GM23248 (cell line): ENCODE results near the gene SMOC2. TPM values are rescaled to one million over a fixed set of nuclear protein-coding genes. Genes with fewer than 3 reads are reported as not detected.

Experiments
- DNase-seq: peaks from one replicate; pipeline ENCODE4 v3.0.0-alpha.2; 2015
- H2AFZ ChIP-seq: fragments of 200-600 bp; sonication (generic); 2 replicates; pipeline ENCODE4 v1.6.1; 2016; ENCODE audit warnings: antibody characterized with exemption
- H3F3A ChIP-seq: fragments of 200-600 bp; sonication (generic); 2 replicates; pipeline ENCODE4 v1.6.1; 2016; ENCODE audit warnings: mild to moderate bottlenecking, antibody characterized with exemption, mixed run types; ENCODE audit not compliant: insufficient read depth
- H3K27ac ChIP-seq: fragments of 200-600 bp; sonication (generic); 2 replicates; pipeline ENCODE4 v1.5.1; 2016; ENCODE audit warnings: mild to moderate bottlenecking
- H3K27me3 ChIP-seq: fragments of 200-600 bp; sonication (generic); replicated peaks from 2 replicates; pipeline ENCODE4 v1.6.1; 2016; ENCODE audit warnings: mild to moderate bottlenecking; ENCODE audit not compliant: insufficient read depth
- H3K36me3 ChIP-seq: fragments of 200-600 bp; sonication (generic); 2 replicates; pipeline ENCODE4 v1.6.1; 2016; ENCODE audit warnings: low read depth, mild to moderate bottlenecking
- H3K4me1 ChIP-seq: fragments of 200-600 bp; sonication (generic); 2 replicates; pipeline ENCODE4 v1.6.1; 2016; ENCODE audit warnings: mild to moderate bottlenecking; ENCODE audit not compliant: insufficient read depth
- H3K4me2 ChIP-seq: fragments of 200-600 bp; sonication (generic); one replicate; pipeline ENCODE4 v1.6.1; 2016; ENCODE audit warnings: mild to moderate bottlenecking; ENCODE audit not compliant: unreplicated experiment
- H3K4me3 ChIP-seq: fragments of 200-600 bp; sonication (generic); 2 replicates; pipeline ENCODE4 v1.5.1; 2016; ENCODE audit warnings: mild to moderate bottlenecking
- H3K79me2 ChIP-seq: fragments of 200-600 bp; sonication (generic); 2 replicates; pipeline ENCODE4 v1.6.1; 2016; ENCODE audit warnings: mild to moderate bottlenecking; ENCODE audit not compliant: insufficient read depth
- H3K9ac ChIP-seq: fragments of 200-600 bp; sonication (generic); 2 replicates; pipeline ENCODE4 v1.6.1; 2016; ENCODE audit warnings: mild to moderate bottlenecking
- H3K9me2 ChIP-seq: fragments of 200-600 bp; sonication (generic); 2 replicates; pipeline ENCODE4 v1.6.1; 2016; ENCODE audit warnings: mixed run types, mild to moderate bottlenecking, moderate library complexity; ENCODE audit not compliant: insufficient read depth
- H3K9me3 ChIP-seq: fragments of 200-600 bp; sonication (generic); one replicate; pipeline ENCODE4 v1.6.1; 2017; ENCODE audit warnings: low read depth
- H4K20me1 ChIP-seq: fragments of 200-600 bp; sonication (generic); 2 replicates; pipeline ENCODE4 v1.6.0; 2016; ENCODE audit not compliant: insufficient read depth
- EZH2 ChIP-seq: fragments of 200-600 bp; sonication (generic); IDR thresholded peaks from 2 replicates; pipeline ENCODE4 v1.6.1; 2018; ENCODE audit warnings: antibody characterized with exemption, mild to moderate bottlenecking; ENCODE audit not compliant: insufficient read depth, poor library complexity, severe bottlenecking
- EZH2phosphoT487 ChIP-seq: fragments of 200-600 bp; sonication (generic); IDR thresholded peaks from 2 replicates; pipeline ENCODE4 v1.6.1; 2018; ENCODE audit warnings: antibody characterized with exemption, moderate library complexity, mild to moderate bottlenecking, low read depth; ENCODE audit not compliant: insufficient read depth
- WGBS, 2 experiments: methylation state at CpG; one replicate each; pipeline ENCODE4 v1.1.6; 2015 to 2017; ENCODE audit warnings: low lambda C conversion rate in 2 of 2, low coverage in 1 of 2; ENCODE audit errors: missing lambda C conversion rate in 2 of 2; 5-methylcytosine and 5-hydroxymethylcytosine counted together
- in situ Hi-C: fragments of 300-500 bp; cut with MboI; formaldehyde crosslinking; loops from 2 replicates; pipeline ENCODE4 v1.15.0; 2020
- polyA plus RNA-seq: library from polyadenylated mRNA; unstranded; fragments of >200 nt; fragmentation: Nextera tagmentation; extraction: Ambion mirVana; gene quantifications from 2 replicates; pipeline ENCODE4 v1.2.1, GENCODE V29; 2016
- total RNA-seq: library from RNA; depleted of rRNA; stranded (reverse); fragments of >200 nt; shearing (Covaris generic); gene quantifications from 2 replicates; pipeline ENCODE4 v1.2.3, GENCODE V29; 2014

Gene SMOC2
- total and polyA plus RNA-seq, 2 experiments from 2014 or later: not detected

- DNase-seq: no peak
- Histone ChIP-seq H3K4me1 (no peaks in the 10 kb centered on the region), H3F3A (no peaks in the 10 kb centered on the region), H3K9ac (no peak overlapping the region), H3K4me2 (no peak overlapping the region), H3K27ac (no peak overlapping the region), H3K9me3 (no peaks in the 10 kb centered on the region), H3K36me3 (no peaks in the 10 kb centered on the region), H3K4me3 (no peak overlapping the region), H4K20me1 (no peaks in the 10 kb centered on the region), H2AFZ (no peak overlapping the region), H3K27me3 (no peaks in the 10 kb centered on the region), H3K9me2 (no peaks in the 10 kb centered on the region), H3K79me2 (no peaks in the 10 kb centered on the region)
- in situ Hi-C loops: no loop called here
- WGBS, 2 experiments: 65 to 69% methylated on average over 14 of the region's 14 CpGs
- no peak for TF ChIP-seq EZH2phosphoT487
- TF ChIP-seq EZH2: no peak
Observed at GRCh38 chr6:168500519-168500918, 59.5 kb downstream of the SMOC2 start.

GRCh38 chr6:168501561-168501960, 60.6 kb downstream of the SMOC2 start:
- no peak for TF ChIP-seq EZH2
- no peak for TF ChIP-seq EZH2phosphoT487
- Histone ChIP-seq H3K27me3 (no peaks in the 10 kb centered on the region), H3K9me3 (no peaks in the 10 kb centered on the region), H3K4me3 (no peak overlapping the region), H3K27ac (no peak overlapping the region), H4K20me1 (no peaks in the 10 kb centered on the region), H2AFZ (no peak overlapping the region), H3K9ac (no peak overlapping the region), H3K4me1 (no peaks in the 10 kb centered on the region), H3K9me2 (no peaks in the 10 kb centered on the region), H3K4me2 (no peak overlapping the region), H3K79me2 (no peaks in the 10 kb centered on the region), H3K36me3 (no peaks in the 10 kb centered on the region), H3F3A (no peaks in the 10 kb centered on the region)
- no peak for DNase-seq
- WGBS, 2 experiments: 47 to 53% methylated on average over 8 of the region's 8 CpGs
- in situ Hi-C loops: no loop called here

GRCh38 chr6:168504366-168504765, 63.4 kb downstream of the SMOC2 start:
- H3K36me3 ChIP-seq: no peaks in the 10 kb centered on the region
- H4K20me1 ChIP-seq: no peaks in the 10 kb centered on the region
- H3K4me2 ChIP-seq: no peak overlapping the region
- H2AFZ ChIP-seq: no peak overlapping the region
- no peaks in the 10 kb centered on the region for H3K9me3 ChIP-seq
- no peaks in the 10 kb centered on the region for H3K27me3 ChIP-seq
- H3K4me3 ChIP-seq: no peak overlapping the region
- H3K9me2 ChIP-seq: no peaks in the 10 kb centered on the region
- H3K27ac ChIP-seq: no peak overlapping the region
- no peak for DNase-seq
- H3K9ac ChIP-seq: no peak overlapping the region
- no peaks in the 10 kb centered on the region for H3K4me1 ChIP-seq
- H3F3A ChIP-seq: no peaks in the 10 kb centered on the region
- no peaks in the 10 kb centered on the region for H3K79me2 ChIP-seq
- in situ Hi-C loops: no loop called here
- WGBS, 2 experiments: 65 to 71% methylated on average over 3 of the region's 3 CpGs
- TF ChIP-seq EZH2 (no peak), EZH2phosphoT487 (no peak)

GRCh38 chr6:168506460-168506859, 65.5 kb downstream of the SMOC2 start:
- H3K27ac ChIP-seq: no peak overlapping the region
- H3K9me2 ChIP-seq: no peaks in the 10 kb centered on the region
- H3K79me2 ChIP-seq: no peaks in the 10 kb centered on the region
- no peaks in the 10 kb centered on the region for H3K4me1 ChIP-seq
- H3K9ac ChIP-seq: no peak overlapping the region
- H3K9me3 ChIP-seq: no peaks in the 10 kb centered on the region
- no peaks in the 10 kb centered on the region for H4K20me1 ChIP-seq
- no peak overlapping the region for H2AFZ ChIP-seq
- H3K27me3 ChIP-seq: no peaks in the 10 kb centered on the region
- DNase-seq: no peak
- H3K4me3 ChIP-seq: no peak overlapping the region
- no peaks in the 10 kb centered on the region for H3K36me3 ChIP-seq
- H3F3A ChIP-seq: no peaks in the 10 kb centered on the region
- 28% methylated on average over 5 of the region's 5 CpGs for WGBS, 2 experiments
- in situ Hi-C loops: no loop called here
- TF ChIP-seq EZH2phosphoT487 (no peak), EZH2 (no peak)
- H3K4me2 ChIP-seq: no peak overlapping the region

GRCh38 chr6:168507297-168507696, 66.3 kb downstream of the SMOC2 start:
- in situ Hi-C loops: no loop called here
- Histone ChIP-seq H3K4me3 (no peak overlapping the region), H3K79me2 (no peaks in the 10 kb centered on the region), H2AFZ (no peak overlapping the region), H4K20me1 (no peaks in the 10 kb centered on the region), H3K9ac (no peak overlapping the region), H3F3A (no peaks in the 10 kb centered on the region), H3K9me3 (no peaks in the 10 kb centered on the region), H3K27ac (no peak overlapping the region), H3K4me1 (no peaks in the 10 kb centered on the region), H3K27me3 (no peaks in the 10 kb centered on the region), H3K9me2 (no peaks in the 10 kb centered on the region), H3K4me2 (no peak overlapping the region), H3K36me3 (no peaks in the 10 kb centered on the region)
- DNase-seq: no peak
- WGBS, 2 experiments: 38 to 39% methylated on average over 12 of the region's 12 CpGs
- TF ChIP-seq EZH2: no peak
- TF ChIP-seq EZH2phosphoT487: no peak
